ENCODE results near the gene EXOC1. TPM values are rescaled to one million over a fixed set of nuclear protein-coding genes. Genes with fewer than 3 reads are reported as not detected.

EXOC1 gene
- total RNA-seq, 1 donor from 2014 or later, result 27.3 TPM

GRCh38 chr4:55921093-55921492 lies 67.6 kb downstream of the EXOC1 start:
- DNase-seq (ENCODE audit: low read depth, low spot score), result no peak
- no peaks in the 10 kb centered on the region for H3K4me1 Mint-ChIP-seq
- H3K36me3 Mint-ChIP-seq (ENCODE audit: low read depth), result no peaks in the 10 kb centered on the region
- no peak for TF ChIP-seq CTCF (conservative IDR thresholded peaks at IDR 0.05)
- H3K27me3 Mint-ChIP-seq (ENCODE audit: low read depth), result no peaks in the 10 kb centered on the region
- H3K4me3 Mint-ChIP-seq, result no peak overlapping the region
- peaks cover 2% of the 10 kb centered on the region for H3K9me3 Mint-ChIP-seq
- H3K27ac Mint-ChIP-seq (ENCODE audit: unreplicated experiment), result no peak overlapping the region

GRCh38 chr4:55925241-55925640 lies 71.8 kb downstream of the EXOC1 start:
- no peaks in the 10 kb centered on the region for H3K4me1 Mint-ChIP-seq
- H3K9me3 Mint-ChIP-seq, result no peaks in the 10 kb centered on the region
- H3K4me3 Mint-ChIP-seq, result no peak overlapping the region
- no peak overlapping the region for H3K27ac Mint-ChIP-seq (ENCODE audit: unreplicated experiment)
- no peak for DNase-seq (ENCODE audit: low read depth, low spot score)
- no peak for TF ChIP-seq CTCF (conservative IDR thresholded peaks at IDR 0.05)
- H3K27me3 Mint-ChIP-seq (ENCODE audit: low read depth), result no peaks in the 10 kb centered on the region
- H3K36me3 Mint-ChIP-seq (ENCODE audit: low read depth), result no peaks in the 10 kb centered on the region

- H3K27me3 Mint-ChIP-seq (ENCODE audit: low read depth), result no peaks in the 10 kb centered on the region
- no peaks in the 10 kb centered on the region for H3K36me3 Mint-ChIP-seq (ENCODE audit: low read depth)
- H3K9me3 Mint-ChIP-seq, result no peaks in the 10 kb centered on the region
- no peak overlapping the region for H3K27ac Mint-ChIP-seq (ENCODE audit: unreplicated experiment)
- DNase-seq (ENCODE audit: low read depth, low spot score), result no peak
- no peak overlapping the region for H3K4me3 Mint-ChIP-seq
- TF ChIP-seq CTCF (conservative IDR thresholded peaks at IDR 0.05), result no peak
- H3K4me1 Mint-ChIP-seq, result no peaks in the 10 kb centered on the region
Observed at GRCh38 chr4:55926610-55927009, 73.2 kb downstream of the EXOC1 start.

GRCh38 chr4:55927803-55928437 lies 74.5 kb downstream of the EXOC1 start:
- H3K9me3 Mint-ChIP-seq, result no peaks in the 10 kb centered on the region
- H3K36me3 Mint-ChIP-seq (ENCODE audit: low read depth), result no peaks in the 10 kb centered on the region
- H3K27ac Mint-ChIP-seq (ENCODE audit: unreplicated experiment), result no peak overlapping the region
- no peak for TF ChIP-seq CTCF (conservative IDR thresholded peaks at IDR 0.05)
- H3K4me3 Mint-ChIP-seq, result no peak overlapping the region
- no peaks in the 10 kb centered on the region for H3K4me1 Mint-ChIP-seq
- DNase-seq (ENCODE audit: low read depth, low spot score), result no peak
- H3K27me3 Mint-ChIP-seq (ENCODE audit: low read depth), result peaks cover 3% of the 10 kb centered on the region

- no peaks in the 10 kb centered on the region for H3K9me3 Mint-ChIP-seq
Observed at GRCh38 chr4:55928846-55929245, 75.4 kb downstream of the EXOC1 start.

More at GRCh38 chr4:55928846-55929245, 75.4 kb downstream of the EXOC1 start:
- no peak for TF ChIP-seq CTCF (conservative IDR thresholded peaks at IDR 0.05)
- no peak overlapping the region for H3K4me3 Mint-ChIP-seq
- no peak for DNase-seq (ENCODE audit: low read depth, low spot score)
- no peaks in the 10 kb centered on the region for H3K4me1 Mint-ChIP-seq
- H3K36me3 Mint-ChIP-seq (ENCODE audit: low read depth), result no peaks in the 10 kb centered on the region
- H3K27me3 Mint-ChIP-seq (ENCODE audit: low read depth), result peaks cover 5% of the 10 kb centered on the region
- H3K27ac Mint-ChIP-seq (ENCODE audit: unreplicated experiment), result no peak overlapping the region

All from neural crest cell (in vitro differentiated cells).